T-cell (primary cell): ENCODE data around the gene PDCD6IP. TPM values are rescaled to one million over a fixed set of nuclear protein-coding genes. Genes with fewer than 3 reads are reported as not detected.

Experiments
- ATAC-seq, 4 experiments: fragments of 200-7000 bp in 3 of 4; fragments of 150-1000 bp in 1 of 4; cut with Tn5 transposase; replicated peaks in 1 of 4; 1 replicate in 3 of 4; 2 replicates in 1 of 4; pipeline ENCODE4 v1.10.0; 2021; ENCODE audit warnings: moderate library complexity in 3 of 4, mild to moderate bottlenecking in 2 of 4, moderate number of reproducible peaks in 1 of 4
- CTCF ChIA-PET, 2 donors: fragments of 300-600 bp; sonication (Branson Sonifier 250); formaldehyde crosslinking; loops; one replicate each; lab custom pipeline; 2022; ENCODE audit warnings: antibody characterized with exemption in 2 of 2; lab: Charles Lee
- POLR2A ChIA-PET, 2 donors: fragments of 300-600 bp; sonication (Branson Sonifier 250); formaldehyde crosslinking; loops; one replicate each; lab custom pipeline; 2022; ENCODE audit warnings: antibody characterized with exemption in 2 of 2; lab: Charles Lee
- DNase-seq, 35 experiments: peaks; one replicate each; pipeline versions ENCODE4 v3.0.0 to v3.0.0-alpha.2; 2013 to 2023
- H3K27ac ChIP-seq: one replicate; pipeline ENCODE4 v1.5.1; 2013; ENCODE audit warnings: low read length
- H3K27me3 ChIP-seq, 2 experiments: replicated peaks in 1 of 2; 1 replicate in 1 of 2; 2 replicates in 1 of 2; pipeline versions ENCODE4 v1.6.1 to v1.7.0; 2013; ENCODE audit warnings: low read length in 1 of 2, mixed read lengths in 1 of 2; ENCODE audit not compliant: control insufficient read depth in 2 of 2, insufficient read depth in 2 of 2; ENCODE audit errors: extremely low read depth in 1 of 2
- H3K36me3 ChIP-seq, 2 donors: 1 replicate in 1 of 2; 2 replicates in 1 of 2; pipeline versions ENCODE4 v1.6.1 to v1.7.0; 2013; ENCODE audit warnings: low read length in 1 of 2; ENCODE audit not compliant: control insufficient read depth in 2 of 2, insufficient read depth in 1 of 2; ENCODE audit errors: extremely low read depth in 1 of 2
- H3K4me1 ChIP-seq, 2 experiments: 1 replicate in 1 of 2; 2 replicates in 1 of 2; pipeline versions ENCODE4 v1.6.1 to v1.7.0; 2013; ENCODE audit warnings: low read length in 2 of 2, mixed read lengths in 1 of 2; ENCODE audit not compliant: insufficient read depth in 2 of 2, control insufficient read depth in 1 of 2; ENCODE audit errors: extremely low read depth in 1 of 2
- H3K4me3 ChIP-seq, 2 donors: 1 replicate in 1 of 2; 2 replicates in 1 of 2; pipeline versions ENCODE4 v1.5.1 to v1.7.0; 2013; ENCODE audit warnings: mild to moderate bottlenecking in 2 of 2, low read length in 1 of 2, moderate library complexity in 1 of 2; ENCODE audit not compliant: control insufficient read depth in 1 of 2; ENCODE audit errors: extremely low read depth in 1 of 2
- H3K9me3 ChIP-seq: 2 replicates; pipeline ENCODE4 v1.7.0; 2013
- H3K27ac Mint-ChIP-seq, 2 donors: one replicate each; pipeline ENCODE4 v1.8.0; 2020 to 2021; ENCODE audit warnings: mild to moderate bottlenecking in 2 of 2, mixed read lengths in 2 of 2
- H3K27me3 Mint-ChIP-seq, 2 donors: one replicate each; pipeline ENCODE4 v1.8.0; 2021 to 2022; ENCODE audit warnings: mixed read lengths in 2 of 2
- H3K36me3 Mint-ChIP-seq: one replicate; pipeline ENCODE4 v1.8.0; 2021; ENCODE audit warnings: mixed read lengths
- H3K4me1 Mint-ChIP-seq, 3 donors: one replicate each; pipeline ENCODE4 v1.8.0; 2020 to 2022; ENCODE audit warnings: mixed read lengths in 3 of 3, mild to moderate bottlenecking in 1 of 3
- H3K4me3 Mint-ChIP-seq, 3 donors: one replicate each; pipeline ENCODE4 v1.8.0; 2020 to 2022; ENCODE audit warnings: mild to moderate bottlenecking in 3 of 3, mixed read lengths in 3 of 3, moderate library complexity in 3 of 3
- H3K9me3 Mint-ChIP-seq, 3 donors: one replicate each; pipeline ENCODE4 v1.8.0; 2020 to 2022; ENCODE audit warnings: mixed read lengths in 3 of 3
- WGBS: methylation state at CpG from one replicate; pipeline ENCODE4 v1.1.5; 2013; ENCODE audit warnings: missing lambda C conversion rate; ENCODE audit not compliant: insufficient coverage; 5-methylcytosine and 5-hydroxymethylcytosine counted together
- total RNA-seq, 35 experiments: library from RNA in 6 of 35; stranded (reverse) in 6 of 35; fragments of 120-200 nt in 1 of 35; gene quantifications; one replicate each; pipeline versions ENCODE4 v1.2.1 to v1.2.4 and lab custom pipeline; 2013 to 2026

The PDCD6IP gene
- total RNA-seq, 5 donors from 2014 or later (not counting 1 experiment from before 2014, with no cell fraction given): 139 to 216 (median 189) TPM

DNA sequence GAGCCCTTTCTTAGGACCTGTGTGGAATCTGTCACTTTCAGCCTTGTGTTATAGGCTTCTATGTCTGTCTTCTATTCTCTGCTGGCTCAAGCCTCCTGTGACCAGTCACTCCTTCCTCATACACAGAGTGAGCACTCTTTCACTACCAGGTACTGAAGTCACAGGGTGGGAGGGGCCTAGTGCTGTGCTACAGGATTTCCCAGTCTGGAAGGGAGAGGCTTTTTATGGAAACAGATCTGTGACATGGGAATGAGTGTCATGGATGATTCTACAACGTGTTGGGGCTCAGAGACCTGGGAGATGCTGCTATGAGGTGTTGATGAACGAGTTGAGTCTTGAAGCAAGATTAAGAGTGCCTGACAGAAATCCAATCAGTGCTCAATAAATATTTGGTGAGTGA lies 100.5 kb downstream of the PDCD6IP start:
- no peak for DNase-seq
- WGBS: 52% methylated on average over 2 of the region's 2 CpGs
- no peaks in the 10 kb centered on the region for H3K36me3 Mint-ChIP-seq
- H3K27ac ChIP-seq: no peak overlapping the region
- no peaks in the 10 kb centered on the region for H3K36me3 ChIP-seq
- H3K27me3 Mint-ChIP-seq: peaks cover 0 to 3% of the 10 kb centered on the region in 2 donors
- H3K4me1 ChIP-seq: no peaks in the 10 kb centered on the region
- H3K9me3 Mint-ChIP-seq: no peaks in the 10 kb centered on the region
- H3K4me1 Mint-ChIP-seq: no peaks in the 10 kb centered on the region
- no peaks in the 10 kb centered on the region for H3K9me3 ChIP-seq
- H3K4me3 ChIP-seq: no peak overlapping the region
- no peak overlapping the region for H3K27ac Mint-ChIP-seq
- POLR2A ChIA-PET: no interaction called here
- H3K27me3 ChIP-seq: no peaks in the 10 kb centered on the region
- no peak for ATAC-seq
- H3K4me3 Mint-ChIP-seq: no peak overlapping the region
- CTCF ChIA-PET: no interaction called here

DNA sequence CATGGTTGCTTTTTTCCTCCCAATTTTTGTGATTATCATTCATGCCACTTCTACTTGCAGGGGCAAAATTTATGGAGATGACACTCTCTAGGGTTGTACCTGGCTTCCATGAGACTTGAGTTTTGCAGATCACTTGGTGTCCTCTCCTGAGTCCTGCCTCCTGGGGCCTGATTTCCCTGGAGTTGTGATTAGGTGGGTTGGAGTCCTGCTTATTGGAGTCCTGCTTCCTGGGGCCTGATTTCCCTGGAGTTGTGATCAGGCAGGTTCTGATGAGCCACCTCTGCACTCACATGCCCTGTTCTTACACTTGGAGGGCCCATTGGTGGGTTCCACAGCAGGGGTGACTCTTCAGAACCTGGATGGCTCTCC lies 102.0 kb downstream of the PDCD6IP start:
- no peaks in the 10 kb centered on the region for H3K9me3 Mint-ChIP-seq
- no peaks in the 10 kb centered on the region for H3K4me1 Mint-ChIP-seq
- no peak overlapping the region for H3K4me3 ChIP-seq
- ATAC-seq (no peak), DNase-seq (no peak)
- no peaks in the 10 kb centered on the region for H3K4me1 ChIP-seq
- H3K27ac ChIP-seq: no peak overlapping the region
- CTCF ChIA-PET: no interaction called here
- no peaks in the 10 kb centered on the region for H3K27me3 ChIP-seq
- no peaks in the 10 kb centered on the region for H3K36me3 ChIP-seq
- H3K27ac Mint-ChIP-seq: no peak overlapping the region
- H3K27me3 Mint-ChIP-seq: no peaks in the 10 kb centered on the region
- H3K9me3 ChIP-seq: no peaks in the 10 kb centered on the region
- H3K4me3 Mint-ChIP-seq: no peak overlapping the region
- POLR2A ChIA-PET: no interaction called here
- H3K36me3 Mint-ChIP-seq: no peaks in the 10 kb centered on the region

DNA sequence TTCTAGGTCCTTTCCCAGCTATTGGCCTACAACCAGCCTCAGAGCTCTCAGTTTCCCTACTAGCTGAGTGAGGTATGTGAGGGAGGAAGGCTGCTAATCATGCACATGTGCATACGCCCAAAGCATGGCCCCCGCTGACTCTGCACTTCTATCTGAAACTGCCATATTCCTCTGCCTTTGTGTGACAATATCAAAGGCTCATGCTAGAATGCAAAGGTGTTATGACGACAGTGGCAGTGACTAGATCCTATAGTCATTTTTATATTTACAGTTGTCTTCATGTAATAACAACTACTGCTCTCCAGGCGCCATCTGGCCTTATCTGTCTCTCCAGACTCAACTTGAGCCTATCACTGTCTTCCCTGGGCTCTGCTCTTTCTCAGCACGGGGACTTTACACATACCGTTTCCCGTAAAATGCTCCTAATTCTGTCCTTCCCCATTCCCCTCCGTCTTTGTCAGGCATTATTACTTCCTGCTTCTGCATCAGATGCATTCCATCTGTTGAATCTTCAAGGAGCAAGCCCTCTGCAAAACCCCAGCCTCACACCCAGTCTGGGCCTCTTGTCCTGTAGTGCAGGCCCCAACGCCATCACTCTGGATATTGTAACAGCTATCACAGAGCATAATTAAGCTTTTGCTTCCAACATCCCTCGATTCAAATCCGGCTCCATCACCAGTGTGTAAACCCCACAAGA lies 102.5 kb downstream of the PDCD6IP start:
- H3K4me3 ChIP-seq: no peak overlapping the region
- Mint-ChIP-seq H3K4me3 (no peak overlapping the region), H3K36me3 (no peaks in the 10 kb centered on the region), H3K9me3 (no peaks in the 10 kb centered on the region), H3K27ac (no peak overlapping the region), H3K4me1 (no peaks in the 10 kb centered on the region), H3K27me3 (no peaks in the 10 kb centered on the region)
- H3K27ac ChIP-seq: no peak overlapping the region
- 81% methylated on average over 6 of the region's 11 CpGs for WGBS
- no peaks in the 10 kb centered on the region for H3K4me1 ChIP-seq
- no peaks in the 10 kb centered on the region for H3K36me3 ChIP-seq
- ChIA-PET POLR2A (no interaction called here), CTCF (no interaction called here)
- no peaks in the 10 kb centered on the region for H3K9me3 ChIP-seq
- H3K27me3 ChIP-seq: no peaks in the 10 kb centered on the region
- ATAC-seq (no peak), DNase-seq (no peak)

DNA sequence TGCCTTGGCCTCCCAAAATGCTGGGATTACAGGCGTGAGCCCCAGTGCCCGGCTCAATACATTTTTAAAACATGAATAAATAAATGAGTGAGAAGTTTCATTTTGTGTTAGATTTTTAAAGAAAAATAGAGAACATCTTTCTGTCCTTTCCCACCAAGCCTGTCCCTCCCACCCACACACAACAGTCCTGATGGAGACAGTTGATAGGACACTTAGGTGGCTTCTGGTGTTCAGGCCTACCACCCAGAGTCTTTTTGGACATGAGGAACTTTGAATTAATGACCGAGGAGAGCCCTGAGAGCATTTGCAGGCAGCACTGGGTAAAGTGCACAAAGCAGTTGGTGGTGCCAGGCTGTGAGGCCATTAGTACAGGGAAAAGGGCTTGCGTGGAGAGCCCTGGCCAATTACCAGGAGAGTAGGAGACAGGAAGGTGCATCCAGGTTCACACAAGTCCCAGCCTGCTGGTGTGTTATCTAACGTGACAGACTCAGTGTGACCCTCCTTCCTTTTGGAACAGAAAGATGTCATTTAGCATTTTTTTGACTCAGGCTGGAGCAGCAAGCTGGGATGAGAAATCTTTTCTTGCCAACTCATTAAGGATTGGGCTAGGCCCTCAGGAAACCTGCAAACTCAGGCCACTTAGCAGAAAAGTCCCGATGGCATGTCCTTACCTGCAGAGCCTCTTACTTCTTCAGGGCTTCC lies 103.6 kb downstream of the PDCD6IP start:
- Mint-ChIP-seq H3K4me3 (no peak overlapping the region), H3K27me3 (peaks cover 0 to 3% of the 10 kb centered on the region in 2 donors), H3K27ac (no peak overlapping the region), H3K36me3 (no peaks in the 10 kb centered on the region), H3K4me1 (no peaks in the 10 kb centered on the region), H3K9me3 (no peaks in the 10 kb centered on the region)
- Histone ChIP-seq H3K27ac (no peak overlapping the region), H3K36me3 (no peaks in the 10 kb centered on the region), H3K9me3 (no peaks in the 10 kb centered on the region), H3K4me1 (no peaks in the 10 kb centered on the region), H3K4me3 (no peak overlapping the region), H3K27me3 (no peaks in the 10 kb centered on the region)
- DNase-seq (no peak), ATAC-seq (no peak)
- POLR2A ChIA-PET: no interaction called here
- 91% methylated on average over 3 of the region's 6 CpGs for WGBS
- CTCF ChIA-PET: no interaction called here

DNA sequence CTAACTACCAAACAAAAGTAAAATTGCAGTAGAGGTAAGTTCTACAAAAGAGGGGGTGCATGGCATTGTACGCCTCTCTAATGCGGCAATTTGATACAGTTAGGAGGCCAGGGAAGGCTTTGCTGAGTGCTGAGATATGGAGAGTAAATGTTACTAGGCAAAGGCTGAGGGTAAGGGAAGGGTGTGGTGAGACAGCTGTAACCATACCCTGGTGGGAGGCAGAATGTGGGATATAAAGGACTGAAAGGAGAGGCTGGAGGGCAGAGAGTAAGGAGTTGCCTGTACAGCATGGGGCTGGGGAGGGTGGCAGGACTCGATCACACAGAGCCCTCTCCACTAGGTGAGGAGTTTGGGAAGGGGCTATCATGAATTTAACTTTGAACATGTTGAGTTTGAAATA lies 106.3 kb downstream of the PDCD6IP start:
- Histone ChIP-seq H3K4me1 (no peaks in the 10 kb centered on the region), H3K9me3 (no peaks in the 10 kb centered on the region), H3K27ac (no peak overlapping the region), H3K4me3 (no peak overlapping the region), H3K36me3 (no peaks in the 10 kb centered on the region), H3K27me3 (no peaks in the 10 kb centered on the region)
- ChIA-PET POLR2A (no interaction called here), CTCF (no interaction called here)
- Mint-ChIP-seq H3K4me3 (no peak overlapping the region), H3K27ac (no peak overlapping the region), H3K4me1 (no peaks in the 10 kb centered on the region), H3K36me3 (no peaks in the 10 kb centered on the region), H3K9me3 (no peaks in the 10 kb centered on the region), H3K27me3 (peaks cover 0 to 3% of the 10 kb centered on the region in 2 donors)
- DNase-seq (no peak), ATAC-seq (no peak)
- 90% methylated on average over 3 of the region's 3 CpGs for WGBS

DNA sequence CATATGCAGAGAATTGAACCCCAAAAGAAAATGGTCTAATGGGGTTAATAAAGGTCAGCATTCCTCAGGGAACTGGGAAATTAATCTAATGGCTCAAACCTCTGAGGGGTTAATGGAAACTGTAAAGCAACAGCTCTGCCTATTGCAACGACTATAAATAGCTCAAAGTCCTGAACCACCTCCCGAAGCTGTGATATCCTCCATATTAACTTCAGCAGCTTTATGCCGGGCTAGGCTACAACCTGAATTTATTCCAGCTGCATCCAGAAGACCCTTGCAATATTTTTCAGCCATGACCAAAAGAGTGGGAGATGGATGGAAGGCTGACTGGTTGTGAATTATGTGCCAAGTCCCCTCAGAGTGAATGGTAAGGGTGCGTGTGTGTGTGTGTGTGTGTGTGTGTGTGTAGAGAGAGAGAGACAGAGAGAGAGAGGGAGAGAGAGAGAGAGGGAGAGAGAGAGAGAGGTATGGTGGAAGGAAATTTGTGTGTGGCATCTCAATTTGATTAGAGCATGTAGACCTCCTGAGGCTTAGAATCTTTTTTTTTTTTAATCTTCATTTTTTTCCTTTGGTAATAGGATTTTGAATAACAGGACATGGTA lies 109.9 kb downstream of the PDCD6IP start:
- 52% methylated on average over 2 of the region's 4 CpGs for WGBS
- DNase-seq (no peak), ATAC-seq (no peak)
- no peaks in the 10 kb centered on the region for H3K9me3 ChIP-seq
- no peak overlapping the region for H3K4me3 ChIP-seq
- no peak overlapping the region for H3K27ac ChIP-seq
- H3K9me3 Mint-ChIP-seq: no peaks in the 10 kb centered on the region
- H3K4me1 Mint-ChIP-seq: no peaks in the 10 kb centered on the region
- no peaks in the 10 kb centered on the region for H3K36me3 Mint-ChIP-seq
- H3K27me3 ChIP-seq: no peaks in the 10 kb centered on the region
- no peaks in the 10 kb centered on the region for H3K4me1 ChIP-seq
- H3K4me3 Mint-ChIP-seq: no peak overlapping the region
- CTCF ChIA-PET: no interaction called here
- no peaks in the 10 kb centered on the region for H3K36me3 ChIP-seq
- POLR2A ChIA-PET: interaction anchor here in 1 of 2 donors (0.6 kb wide), 1 partner anchor 750 kb away, joined by 3 read pairs; no protein-coding TSS in a partner anchor
- peaks cover 2 to 3% of the 10 kb centered on the region in 2 donors for H3K27me3 Mint-ChIP-seq
- H3K27ac Mint-ChIP-seq: no peak overlapping the region
